CD4-positive, alpha-beta T cell (primary cell): ENCODE results near the gene COL4A6. TPM values are rescaled to one million over a fixed set of nuclear protein-coding genes. Genes with fewer than 3 reads are reported as not detected.

ENCODE experiments used
- ATAC-seq: fragments of 200-7000 bp; cut with Tn5 transposase; one replicate; pipeline ENCODE4 v1.10.0; 2022; ENCODE audit warnings: mild to moderate bottlenecking; ENCODE audit not compliant: poor library complexity
- CTCF ChIA-PET: fragments of 350-600 bp; sonication (Branson Sonifier 250); formaldehyde crosslinking; loops from one replicate; lab custom pipeline; 2021; ENCODE audit warnings: antibody characterized with exemption, inconsistent platforms; lab: Charles Lee
- POLR2A ChIA-PET: fragments of 350-600 bp; sonication (Branson Sonifier 250); formaldehyde crosslinking; loops from one replicate; lab custom pipeline; 2021; ENCODE audit warnings: antibody characterized with exemption, inconsistent platforms; lab: Charles Lee
- DNase-seq, 14 experiments: peaks; one replicate each; pipeline ENCODE4 v3.0.0-alpha.2; 2013 to 2020; ENCODE audit warnings: mixed read lengths in 2 of 14
- H3K27ac ChIP-seq, 2 donors: one replicate each; pipeline versions ENCODE4 v1.5.1 to v1.7.0; 2013; ENCODE audit warnings: low read length in 2 of 2, low read depth in 1 of 2, mild to moderate bottlenecking in 1 of 2
- H3K27me3 ChIP-seq, 2 experiments: 1 replicate in 1 of 2; 2 replicates in 1 of 2; pipeline versions ENCODE4 v1.6.1 to v1.7.0; 2013; ENCODE audit warnings: low read length in 2 of 2, control low read depth in 1 of 2, mild to moderate bottlenecking in 1 of 2, moderate library complexity in 1 of 2; ENCODE audit not compliant: insufficient read depth in 2 of 2, control insufficient read depth in 1 of 2
- H3K36me3 ChIP-seq: one replicate; pipeline ENCODE4 v1.6.1; 2013; ENCODE audit warnings: low read length, control low read depth; ENCODE audit not compliant: insufficient read depth
- H3K4me1 ChIP-seq: one replicate; pipeline ENCODE4 v1.6.1; 2013; ENCODE audit warnings: low read length, control low read depth; ENCODE audit not compliant: insufficient read depth
- H3K4me3 ChIP-seq: one replicate; pipeline ENCODE4 v1.5.1; 2013; ENCODE audit warnings: mild to moderate bottlenecking, low read length, moderate library complexity
- H3K9me3 ChIP-seq, 2 experiments: 1 replicate in 1 of 2; 2 replicates in 1 of 2; pipeline versions ENCODE4 v1.6.1 to v1.7.0; 2013; ENCODE audit warnings: low read length in 2 of 2, mild to moderate bottlenecking in 2 of 2, control low read depth in 1 of 2, moderate library complexity in 1 of 2; ENCODE audit not compliant: control insufficient read depth in 1 of 2, insufficient read depth in 1 of 2
- H3K27ac Mint-ChIP-seq: one replicate; pipeline ENCODE4 v1.8.0; 2020; ENCODE audit warnings: mixed read lengths
- H3K27me3 Mint-ChIP-seq: one replicate; pipeline ENCODE4 v1.8.0; 2021; ENCODE audit warnings: mixed read lengths
- H3K36me3 Mint-ChIP-seq: one replicate; pipeline ENCODE4 v1.8.0; 2021; ENCODE audit warnings: low read depth, mixed read lengths
- H3K4me1 Mint-ChIP-seq: one replicate; pipeline ENCODE4 v1.8.0; 2021; ENCODE audit warnings: low read depth, mixed read lengths
- H3K4me3 Mint-ChIP-seq: one replicate; pipeline ENCODE4 v1.8.0; 2020; ENCODE audit warnings: mild to moderate bottlenecking, mixed read lengths
- H3K9me3 Mint-ChIP-seq: one replicate; pipeline ENCODE4 v1.8.0; 2020; ENCODE audit warnings: mixed read lengths
- CTCF ChIP-seq: fragments of 200-600 bp; IDR thresholded peaks from one replicate; pipeline ENCODE4 v1.8.0; 2022; ENCODE audit warnings: antibody characterized with exemption, mild to moderate bottlenecking
- intact Hi-C, 2 experiments: fragments of 100-400 bp; cut with DNase I in 1 of 2; cut with micrococcal nuclease in 1 of 2; formaldehyde crosslinking; loops; one replicate each; pipeline versions ENCODE4 v1.15.1 to v1.9.0; 2023 to 2025; cut with DNase I, micrococcal nuclease
- total RNA-seq, 174 experiments: library from RNA in 2 of 174; stranded (reverse) in 2 of 174; gene quantifications; one replicate each; pipeline ENCODE4 v1.2.3 and lab custom pipeline; 2021 to 2026

The COL4A6 gene
- total RNA-seq, 2 experiments from 2014 or later, result not detected

GRCh38 chrX:108362026-108362425, 76.2 kb downstream of the COL4A6 start:
- Histone ChIP-seq H3K27me3 (no peaks in the 10 kb centered on the region), H3K4me3 (no peak overlapping the region), H3K9me3 (no peaks in the 10 kb centered on the region), H3K36me3 (no peaks in the 10 kb centered on the region), H3K27ac (no peak overlapping the region), H3K4me1 (no peaks in the 10 kb centered on the region)
- Mint-ChIP-seq H3K27ac (no peak overlapping the region), H3K4me3 (no peak overlapping the region), H3K4me1 (no peaks in the 10 kb centered on the region), H3K36me3 (no peaks in the 10 kb centered on the region), H3K9me3 (no peaks in the 10 kb centered on the region), H3K27me3 (peaks cover 5% of the 10 kb centered on the region)
- no peak for TF ChIP-seq CTCF
- CTCF ChIA-PET, result no interaction called here
- ATAC-seq, result no peak
- DNase-seq, result no peak
- POLR2A ChIA-PET, result no interaction called here
- intact Hi-C loops, result no loop called here

DNA sequence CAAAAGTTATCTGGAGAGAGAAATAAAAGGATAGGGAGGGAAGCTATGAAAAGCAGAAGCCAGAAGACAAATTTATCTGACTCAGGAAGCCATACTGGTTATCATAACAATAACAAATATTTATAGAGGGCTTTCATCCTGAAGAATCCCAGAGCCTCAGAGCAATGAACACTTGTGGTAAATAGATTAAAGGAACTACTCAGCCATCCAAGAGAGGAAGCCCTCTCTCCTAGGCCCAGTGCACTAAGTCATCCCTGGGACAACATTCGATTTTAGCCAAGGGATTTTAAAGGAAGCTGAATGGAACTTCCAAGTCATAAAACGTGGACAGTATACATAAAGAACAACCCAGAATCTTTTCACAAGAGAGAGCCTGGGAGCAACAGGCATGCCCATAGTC, 76.9 kb downstream of the COL4A6 start:
- no peak overlapping the region for H3K27ac ChIP-seq
- ChIA-PET POLR2A (no interaction called here), CTCF (no interaction called here)
- H3K36me3 ChIP-seq, result no peaks in the 10 kb centered on the region
- TF ChIP-seq CTCF, result no peak
- no peaks in the 10 kb centered on the region for H3K4me1 ChIP-seq
- DNase-seq (no peak), ATAC-seq (no peak)
- intact Hi-C loops, result no loop called here
- Mint-ChIP-seq H3K4me1 (no peaks in the 10 kb centered on the region), H3K36me3 (no peaks in the 10 kb centered on the region), H3K27ac (no peak overlapping the region), H3K27me3 (peaks cover 5% of the 10 kb centered on the region), H3K9me3 (no peaks in the 10 kb centered on the region), H3K4me3 (no peak overlapping the region)
- no peaks in the 10 kb centered on the region for H3K27me3 ChIP-seq
- no peaks in the 10 kb centered on the region for H3K9me3 ChIP-seq
- H3K4me3 ChIP-seq, result no peak overlapping the region

GRCh38 chrX:108359806-108360602, 78.2 kb downstream of the COL4A6 start:
- ChIA-PET POLR2A (no interaction called here), CTCF (no interaction called here)
- no peak overlapping the region for H3K27ac ChIP-seq
- TF ChIP-seq CTCF, result no peak
- H3K4me1 ChIP-seq, result no peaks in the 10 kb centered on the region
- no peak overlapping the region for H3K27ac Mint-ChIP-seq
- H3K27me3 Mint-ChIP-seq, result peaks cover 5% of the 10 kb centered on the region
- DNase-seq (no peak), ATAC-seq (no peak)
- no peaks in the 10 kb centered on the region for H3K9me3 Mint-ChIP-seq
- no peak overlapping the region for H3K4me3 Mint-ChIP-seq
- H3K9me3 ChIP-seq, result no peaks in the 10 kb centered on the region
- intact Hi-C loops, result no loop called here
- no peak overlapping the region for H3K4me3 ChIP-seq
- H3K4me1 Mint-ChIP-seq, result no peaks in the 10 kb centered on the region
- H3K27me3 ChIP-seq, result no peaks in the 10 kb centered on the region
- no peaks in the 10 kb centered on the region for H3K36me3 Mint-ChIP-seq
- no peaks in the 10 kb centered on the region for H3K36me3 ChIP-seq
